H9 (cell line): ENCODE data around the gene APBB2. TPM values are rescaled to one million over a fixed set of nuclear protein-coding genes. Genes with fewer than 3 reads are reported as not detected.

Source experiments
- DNase-seq: peaks from one replicate; pipeline ENCODE4 v3.0.0-alpha.2; 2017
- H2AFZ ChIP-seq: one replicate; pipeline ENCODE4 v1.6.1; 2013; ENCODE audit warnings: mild to moderate bottlenecking, low read length, control low read depth, moderate library complexity
- H2AK5ac ChIP-seq: 2 replicates; pipeline ENCODE4 v1.6.1; 2013; ENCODE audit warnings: low read length, control low read depth, mixed read lengths; ENCODE audit not compliant: insufficient read length
- H2BK120ac ChIP-seq: one replicate; pipeline ENCODE4 v1.6.1; 2013; ENCODE audit warnings: low read depth, mild to moderate bottlenecking, low read length, control low read depth, inconsistent platforms; ENCODE audit not compliant: poor library complexity, severe bottlenecking
- H2BK12ac ChIP-seq: 2 replicates; pipeline ENCODE4 v1.6.1; 2013; ENCODE audit warnings: low read length, control low read depth, mixed read lengths, low read depth; ENCODE audit not compliant: insufficient read length
- H2BK15ac ChIP-seq: 2 replicates; pipeline ENCODE4 v1.6.1; 2013; ENCODE audit warnings: low read depth, low read length, control low read depth
- H2BK20ac ChIP-seq: one replicate; pipeline ENCODE4 v1.6.1; 2013; ENCODE audit warnings: low read depth, mild to moderate bottlenecking, low read length, control low read depth, inconsistent platforms; ENCODE audit not compliant: poor library complexity, severe bottlenecking
- H2BK5ac ChIP-seq: 2 replicates; pipeline ENCODE4 v1.6.1; 2013; ENCODE audit warnings: low read length, control low read depth, mixed read lengths; ENCODE audit not compliant: insufficient read length
- H3K14ac ChIP-seq: 2 replicates; pipeline ENCODE4 v1.6.1; 2013; ENCODE audit warnings: low read length, control low read depth; ENCODE audit not compliant: insufficient read depth
- H3K18ac ChIP-seq: 2 replicates; pipeline ENCODE4 v1.6.1; 2013; ENCODE audit warnings: low read depth, mild to moderate bottlenecking, mixed read lengths, low read length, control low read depth; ENCODE audit not compliant: insufficient read length
- H3K23ac ChIP-seq: 2 replicates; pipeline ENCODE4 v1.6.1; 2013; ENCODE audit warnings: low read length, control low read depth, mixed read lengths, low read depth; ENCODE audit not compliant: insufficient read length
- H3K23me2 ChIP-seq: 2 replicates; pipeline ENCODE4 v1.6.1; 2013; ENCODE audit warnings: low read depth, mild to moderate bottlenecking, mixed read lengths, low read length, control low read depth; ENCODE audit not compliant: insufficient read length, poor library complexity, severe bottlenecking
- H3K27ac ChIP-seq: 2 replicates; pipeline ENCODE4 v1.5.1; 2013; ENCODE audit warnings: low read length, control low read depth, mixed read lengths, low read depth; ENCODE audit not compliant: insufficient read length
- H3K27me3 ChIP-seq: 2 replicates; pipeline ENCODE4 v1.6.1; 2013; ENCODE audit warnings: low read length, control low read depth, inconsistent platforms; ENCODE audit not compliant: insufficient read depth
- H3K4ac ChIP-seq: 2 replicates; pipeline ENCODE4 v1.6.1; 2013; ENCODE audit warnings: low read depth, mild to moderate bottlenecking, control low read depth, inconsistent platforms, low read length, moderate library complexity
- H3K4me1 ChIP-seq: 2 replicates; pipeline ENCODE4 v1.6.1; 2013; ENCODE audit warnings: low read length, control low read depth, inconsistent platforms; ENCODE audit not compliant: insufficient read depth
- H3K4me2 ChIP-seq: 2 replicates; pipeline ENCODE4 v1.6.1; 2013; ENCODE audit warnings: low read length, control low read depth, mixed read lengths; ENCODE audit not compliant: insufficient read length, insufficient read depth
- H3K56ac ChIP-seq: 2 replicates; pipeline ENCODE4 v1.6.1; 2013; ENCODE audit warnings: low read depth, mild to moderate bottlenecking, mixed read lengths, low read length, control low read depth; ENCODE audit not compliant: insufficient read length
- H3K79me1 ChIP-seq: 2 replicates; pipeline ENCODE4 v1.6.1; 2013; ENCODE audit warnings: low read depth, mild to moderate bottlenecking, moderate library complexity, low read length, control low read depth, inconsistent platforms; ENCODE audit not compliant: insufficient read depth, poor library complexity, severe bottlenecking
- H3K79me2 ChIP-seq: 2 replicates; pipeline ENCODE4 v1.6.1; 2013; ENCODE audit warnings: low read length, control low read depth, inconsistent platforms; ENCODE audit not compliant: insufficient read depth
- H3K9ac ChIP-seq: 2 replicates; pipeline ENCODE4 v1.6.1; 2013; ENCODE audit warnings: low read length, control low read depth, mixed read lengths; ENCODE audit not compliant: insufficient read length; ENCODE audit errors: extremely low read depth
- H3K9me3 ChIP-seq: one replicate; pipeline ENCODE4 v1.6.1; 2013; ENCODE audit warnings: low read depth, low read length, inconsistent platforms; ENCODE audit not compliant: control insufficient read depth
- H3T11ph ChIP-seq: one replicate; pipeline ENCODE4 v1.6.1; 2013; ENCODE audit warnings: mild to moderate bottlenecking, low read length, control low read depth, inconsistent platforms
- H4K20me1 ChIP-seq: one replicate; pipeline ENCODE4 v1.6.1; 2013; ENCODE audit not compliant: control insufficient read depth, insufficient read length, insufficient read depth
- H4K5ac ChIP-seq: 2 replicates; pipeline ENCODE4 v1.6.1; 2013; ENCODE audit warnings: low read depth, mild to moderate bottlenecking, mixed read lengths, low read length, control low read depth; ENCODE audit not compliant: insufficient read length
- H4K8ac ChIP-seq: replicated peaks from 2 replicates; pipeline ENCODE4 v1.6.1; 2013; ENCODE audit warnings: low read length, control low read depth, mixed read lengths, low read depth; ENCODE audit not compliant: insufficient read length
- H4K91ac ChIP-seq: 2 replicates; pipeline ENCODE4 v1.6.1; 2013; ENCODE audit warnings: low read depth, mild to moderate bottlenecking, moderate library complexity, mixed read lengths, low read length, control low read depth; ENCODE audit not compliant: insufficient read length
- H3K27ac Mint-ChIP-seq, 3 experiments: 2 replicates in 2 of 3; 3 replicates in 1 of 3; pipeline ENCODE4 v1.8.0; 2020 to 2021; ENCODE audit warnings: mixed read lengths in 3 of 3, mild to moderate bottlenecking in 1 of 3, moderate library complexity in 1 of 3
- H3K27me3 Mint-ChIP-seq: 2 replicates; pipeline ENCODE4 v1.8.0; 2021; ENCODE audit warnings: low read depth, mild to moderate bottlenecking, moderate library complexity, mixed read lengths
- H3K36me3 Mint-ChIP-seq, 3 experiments: 2 replicates in 2 of 3; 3 replicates in 1 of 3; pipeline ENCODE4 v1.8.0; 2020 to 2021; ENCODE audit warnings: low read depth in 3 of 3, mixed read lengths in 3 of 3; ENCODE audit not compliant: insufficient read depth in 1 of 3
- H3K4me1 Mint-ChIP-seq, 2 experiments: 2 replicates each; pipeline ENCODE4 v1.8.0; 2020; ENCODE audit warnings: mixed read lengths in 2 of 2
- H3K4me3 Mint-ChIP-seq, 2 experiments: 2 replicates in 1 of 2; 3 replicates in 1 of 2; pipeline ENCODE4 v1.8.0; 2020 to 2021; ENCODE audit warnings: mild to moderate bottlenecking in 2 of 2, mixed read lengths in 2 of 2, moderate library complexity in 1 of 2
- H3K9me3 Mint-ChIP-seq, 2 experiments: 2 replicates in 1 of 2; 3 replicates in 1 of 2; pipeline ENCODE4 v1.8.0; 2020; ENCODE audit warnings: mild to moderate bottlenecking in 2 of 2, mixed read lengths in 2 of 2, moderate library complexity in 1 of 2
- CTCF ChIP-seq: fragments of 200-600 bp; sonication (generic); conservative IDR thresholded peaks from 3 replicates; pipeline ENCODE4 v1.8.0; 2021; ENCODE audit warnings: antibody characterized with exemption, mild to moderate bottlenecking
- WGBS: extraction: QIAGEN DNeasy Blood & Tissue Kit; methylation state at CpG from one replicate; pipeline ENCODE4 v1.1.7; 2013; ENCODE audit warnings: missing lambda C conversion rate, low lambda C conversion rate, mixed read lengths; ENCODE audit not compliant: insufficient read length; ENCODE audit errors: extremely low coverage; 5-methylcytosine and 5-hydroxymethylcytosine counted together
- total RNA-seq: library from RNA; stranded (reverse); gene quantifications from 2 replicates; pipeline ENCODE4 v1.2.1, GENCODE V29; 2021

The APBB2 gene
- total RNA-seq, 1 experiment from 2014 or later = 39.6 TPM

DNA sequence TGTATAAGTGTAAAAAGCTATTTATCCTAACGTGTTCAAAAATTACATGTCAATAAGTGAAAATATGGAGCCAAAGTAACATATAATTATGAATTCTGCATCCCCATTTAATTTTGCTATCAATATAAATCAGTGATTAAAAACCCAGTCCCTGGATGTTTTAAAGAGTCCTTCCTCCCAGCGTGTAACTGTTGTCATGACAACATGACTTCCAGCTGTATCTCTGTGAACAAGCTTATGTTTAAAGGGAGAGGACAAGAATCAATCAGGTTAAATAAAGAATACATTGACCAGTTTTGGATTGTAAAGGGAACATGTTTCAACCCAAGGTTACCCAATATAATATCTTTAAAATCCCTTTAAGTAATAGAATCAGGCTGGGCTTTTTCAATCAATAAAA is 244.8 kb downstream of the APBB2 start:
- no CpG with 5 or more reads among the region's 2 CpGs for WGBS
- no peak overlapping the region for H3K9ac ChIP-seq
- Mint-ChIP-seq H3K4me3 (no peak overlapping the region), H3K9me3 (no peaks in the 10 kb centered on the region), H3K27ac (no peak overlapping the region), H3K27me3 (no peaks in the 10 kb centered on the region), H3K36me3 (no peaks in the 10 kb centered on the region; a peak in 1 of 7 replicates), H3K4me1 (no peaks in the 10 kb centered on the region; a peak in 1 of 4 replicates)
- H2BK20ac ChIP-seq = no peak overlapping the region
- no peak overlapping the region for H2BK12ac ChIP-seq
- no peaks in the 10 kb centered on the region for H3K23me2 ChIP-seq
- H4K91ac ChIP-seq = no peak overlapping the region
- no peak overlapping the region for H3K14ac ChIP-seq
- no peak for DNase-seq
- no peak overlapping the region for H3K4me2 ChIP-seq
- no peak overlapping the region for H2AK5ac ChIP-seq
- no peak overlapping the region for H3T11ph ChIP-seq
- H3K4me1 ChIP-seq = no peaks in the 10 kb centered on the region
- no peak overlapping the region for H3K4ac ChIP-seq
- H3K27me3 ChIP-seq = no peaks in the 10 kb centered on the region
- H3K9me3 ChIP-seq = no peaks in the 10 kb centered on the region
- H4K5ac ChIP-seq = no peak overlapping the region
- no peaks in the 10 kb centered on the region for H3K79me1 ChIP-seq
- no peak overlapping the region for H2BK120ac ChIP-seq
- H3K27ac ChIP-seq = no peak overlapping the region
- H3K23ac ChIP-seq = no peak overlapping the region
- no peak overlapping the region for H3K56ac ChIP-seq
- H2BK5ac ChIP-seq = no peak overlapping the region
- no peaks in the 10 kb centered on the region for H3K79me2 ChIP-seq
- H2BK15ac ChIP-seq = no peak overlapping the region
- H2AFZ ChIP-seq = no peak overlapping the region
- no peaks in the 10 kb centered on the region for H4K20me1 ChIP-seq
- no peak overlapping the region for H4K8ac ChIP-seq
- TF ChIP-seq CTCF = no peak
- H3K18ac ChIP-seq = no peak overlapping the region
